ENCODE results near the gene DPP9. TPM values are rescaled to one million over a fixed set of nuclear protein-coding genes. Genes with fewer than 3 reads are reported as not detected.

The DPP9 gene
- total and polyA plus RNA-seq, 2 of the 13 experiments (the other 11 are each of a cell fraction or from before 2014, with no cell fraction given), result 8.4 to 25.8 TPM

DNA sequence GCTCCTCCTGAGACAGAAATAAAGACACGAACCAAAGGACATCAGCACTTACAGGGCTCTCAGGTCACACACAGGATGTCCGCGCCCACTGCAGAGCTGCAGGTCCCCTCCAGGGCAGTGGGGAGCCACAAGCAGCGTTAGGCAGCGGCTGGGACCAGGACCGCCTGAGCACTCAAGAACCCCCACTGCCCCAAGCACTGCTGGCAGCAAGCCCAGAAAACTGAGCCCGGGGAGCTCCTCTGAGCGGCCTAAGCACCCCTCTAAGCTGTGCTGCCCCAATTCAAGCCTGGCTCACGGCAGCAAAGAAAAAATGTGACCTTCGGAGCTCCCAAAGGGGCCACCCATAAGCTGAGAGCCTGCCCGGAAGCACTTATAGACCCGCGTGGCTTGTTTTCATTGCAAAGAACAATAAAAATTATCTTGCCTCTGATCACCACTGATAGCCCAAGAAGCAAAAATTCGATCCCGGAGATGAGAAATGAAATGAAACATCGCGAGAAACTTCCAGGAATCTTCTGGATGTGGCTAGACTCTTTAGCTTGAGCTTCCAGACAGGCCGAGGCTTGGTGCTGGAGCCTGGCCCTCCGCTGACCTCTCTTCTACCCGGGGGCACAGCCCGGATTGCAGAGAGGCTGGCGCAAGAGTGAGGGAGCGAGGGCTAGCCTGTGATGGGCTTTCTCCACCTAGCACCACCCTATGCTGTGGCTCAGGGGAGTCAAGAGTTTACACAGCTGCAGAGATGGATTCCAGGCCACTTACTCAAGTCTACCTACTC, 6.3 kb downstream of the DPP9 start (continued):
- TF ChIP-seq SOX13 (IDR thresholded peaks at IDR 0.05) (no peak), SOX13 (CRISPR knock-in tag; conservative IDR thresholded peaks at IDR 0.05 in 1 of 2, IDR thresholded peaks at IDR 0.05 in 1 of 2) (peak in 1 of 2 experiments; percentile 70; a peak in 2 of 4 replicates), PREB (CRISPR knock-in tag; IDR thresholded peaks at IDR 0.05) (no peak), SOX6 (IDR thresholded peaks at IDR 0.05) (no peak), SOX6 (CRISPR knock-in tag; IDR thresholded peaks at IDR 0.05) (peak; percentile 68; the same call in 1 of the 2 replicates), DNMT3B (CRISPR knock-in tag; conservative IDR thresholded peaks at IDR 0.05) (no peak), TFAP4 (IDR thresholded peaks at IDR 0.05; ENCODE audit: borderline replicate concordance, low read depth) (peak; percentile 17; the same call in 1 of the 2 replicates), HNF4G (IDR thresholded peaks at IDR 0.05; ENCODE audit: borderline replicate concordance, low read depth, low read length) (peak; percentile 7; the same call in 1 of the 2 replicates), HNF4G (CRISPR knock-in tag; IDR thresholded peaks at IDR 0.05; ENCODE audit: borderline replicate concordance, low read depth) (no peak), PAXIP1 (CRISPR knock-in tag; conservative IDR thresholded peaks at IDR 0.05) (peak; percentile 41; the same call in 1 of the 2 replicates), AGO2 (optimal IDR thresholded peaks at IDR 0.05; ENCODE audit: low read depth, low read length) (peak; percentile 53), ASH2L (IDR thresholded peaks at IDR 0.05; ENCODE audit: insufficient read length, low read depth, low read length) (peak; percentile 25), BCL6 (CRISPR knock-in tag; IDR thresholded peaks at IDR 0.05) (peak; percentile 30; the same call in 1 of the 2 replicates), ZNF768 (CRISPR knock-in tag; IDR thresholded peaks at IDR 0.05) (no peak)
- TF ChIP-seq, protein P1, sequence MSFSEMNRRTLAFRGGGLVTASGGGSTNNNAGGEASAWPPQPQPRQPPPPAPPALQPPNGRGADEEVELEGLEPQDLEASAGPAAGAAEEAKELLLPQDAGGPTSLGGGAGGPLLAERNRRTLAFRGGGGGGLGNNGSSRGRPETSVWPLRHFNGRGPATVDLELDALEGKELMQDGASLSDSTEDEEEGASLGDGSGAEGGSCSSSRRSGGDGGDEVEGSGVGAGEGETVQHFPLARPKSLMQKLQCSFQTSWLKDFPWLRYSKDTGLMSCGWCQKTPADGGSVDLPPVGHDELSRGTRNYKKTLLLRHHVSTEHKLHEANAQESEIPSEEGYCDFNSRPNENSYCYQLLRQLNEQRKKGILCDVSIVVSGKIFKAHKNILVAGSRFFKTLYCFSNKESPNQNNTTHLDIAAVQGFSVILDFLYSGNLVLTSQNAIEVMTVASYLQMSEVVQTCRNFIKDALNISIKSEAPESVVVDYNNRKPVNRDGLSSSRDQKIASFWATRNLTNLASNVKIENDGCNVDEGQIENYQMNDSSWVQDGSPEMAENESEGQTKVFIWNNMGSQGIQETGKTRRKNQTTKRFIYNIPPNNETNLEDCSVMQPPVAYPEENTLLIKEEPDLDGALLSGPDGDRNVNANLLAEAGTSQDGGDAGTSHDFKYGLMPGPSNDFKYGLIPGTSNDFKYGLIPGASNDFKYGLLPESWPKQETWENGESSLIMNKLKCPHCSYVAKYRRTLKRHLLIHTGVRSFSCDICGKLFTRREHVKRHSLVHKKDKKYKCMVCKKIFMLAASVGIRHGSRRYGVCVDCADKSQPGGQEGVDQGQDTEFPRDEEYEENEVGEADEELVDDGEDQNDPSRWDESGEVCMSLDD (CRISPR knock-in tag; IDR thresholded peaks at IDR 0.05; ENCODE audit: borderline replicate concordance), result peak; percentile 53; the same call in 1 of the 2 replicates
